ENCODE measurements around the gene INTS1. TPM values are rescaled to one million over a fixed set of nuclear protein-coding genes. Genes with fewer than 3 reads are reported as not detected.

INTS1 gene
- total and polyA plus RNA-seq, 2 donors (not counting 1 experiment from before 2014, with no cell fraction given) = 128 to 160 TPM

- no peak overlapping the region for H3K27ac Mint-ChIP-seq
Observed at GRCh38 chr7:1475393-1475792, 28.8 kb downstream of the INTS1 start.

GRCh38 chr7:1474736-1475135, 29.5 kb downstream of the INTS1 start:
- Histone ChIP-seq H3K36me3 (replicated peaks in 1 of 2; ENCODE audit: control extremely low read depth in 1 of 2, control insufficient read depth in 1 of 2, extremely low read depth in 1 of 2, insufficient read depth in 2 of 2, low read length in 1 of 2) (peaks cover 0 to 50% of the 10 kb centered on the region in 2 experiments), H3K79me2 (ENCODE audit: control insufficient read depth, insufficient read depth, low read length) (peaks cover 6% of the 10 kb centered on the region), H4K20me1 (ENCODE audit: control insufficient read depth, insufficient read depth, low read length, poor library complexity, severe bottlenecking) (peaks cover 7% of the 10 kb centered on the region), H3K9me3 (ENCODE audit: control extremely low read depth in 1 of 3, control insufficient read depth in 2 of 3, insufficient read depth in 1 of 3, low read length in 2 of 3) (no peaks in the 10 kb centered on the region), H3K4me3 (ENCODE audit: control extremely low read depth in 1 of 5, extremely low read depth in 1 of 5, insufficient read depth in 1 of 5, low read depth in 2 of 5, low read length in 4 of 5) (no peak overlapping the region), H3K27ac (ENCODE audit: low read length in 2 of 2) (no peak overlapping the region), H3K4me2 (replicated peaks; ENCODE audit: low read depth, low read length, poor library complexity, severe bottlenecking) (no peak overlapping the region), H2AFZ (ENCODE audit: insufficient read depth, low read depth, low read length, poor library complexity, severe bottlenecking) (no peak overlapping the region), H3K27me3 (replicated peaks in 1 of 4; ENCODE audit: control extremely low read depth in 1 of 4, control insufficient read depth in 3 of 4, insufficient read depth in 4 of 4, low read length in 3 of 4) (no peaks in the 10 kb centered on the region), H3K9ac (ENCODE audit: low read length) (no peak overlapping the region), H3K4me1 (ENCODE audit: control insufficient read depth in 2 of 2, insufficient read depth in 2 of 2, low read length in 2 of 2) (no peaks in the 10 kb centered on the region)
- Mint-ChIP-seq H3K9me3 (ENCODE audit: insufficient read depth) (no peaks in the 10 kb centered on the region), H3K27ac (no peak overlapping the region), H3K27me3 (no peaks in the 10 kb centered on the region), H3K4me3 (no peak overlapping the region), H3K4me1 (no peaks in the 10 kb centered on the region)
- no peak for TF ChIP-seq CTCF (IDR thresholded peaks at IDR 0.05)
- no peak for TF ChIP-seq EZH2 (IDR thresholded peaks at IDR 0.05; ENCODE audit: borderline replicate concordance, insufficient read depth, low read depth, low read length, poor library complexity, severe bottlenecking)
- intact Hi-C loops (cut with micrococcal nuclease) = loop anchor here (1.0 kb wide), 1 partner anchor 42 kb away; no protein-coding TSS in a partner anchor
- CTCF ChIA-PET = interaction anchor here (1.0 to 1.6 kb wide), 6 partner anchors 9 to 118 kb away, joined by 3 to 6 read pairs (median 4); no protein-coding TSS in a partner anchor
- no peak for DNase-seq
- 96% methylated on average over 24 of the region's 24 CpGs for WGBS (ENCODE audit: insufficient coverage)
- no peak for ATAC-seq (ENCODE audit: low read depth)
- POLR2A ChIA-PET = no interaction called here

More at GRCh38 chr7:1475393-1475792, 28.8 kb downstream of the INTS1 start:
- ChIA-PET CTCF (interaction anchor here (1.5 kb wide), 1 partner anchor 15 kb away, joined by 5 read pairs; no protein-coding TSS in a partner anchor), POLR2A (no interaction called here)
- Histone ChIP-seq H3K4me1 (ENCODE audit: control insufficient read depth in 2 of 2, insufficient read depth in 2 of 2, low read length in 2 of 2) (no peaks in the 10 kb centered on the region), H2AFZ (ENCODE audit: insufficient read depth, low read depth, low read length, poor library complexity, severe bottlenecking) (no peak overlapping the region), H3K9ac (ENCODE audit: low read length) (no peak overlapping the region), H3K4me3 (ENCODE audit: control extremely low read depth in 1 of 5, extremely low read depth in 1 of 5, insufficient read depth in 1 of 5, low read depth in 2 of 5, low read length in 4 of 5) (no peak overlapping the region), H3K9me3 (ENCODE audit: control extremely low read depth in 1 of 3, control insufficient read depth in 2 of 3, insufficient read depth in 1 of 3, low read length in 2 of 3) (no peaks in the 10 kb centered on the region), H4K20me1 (ENCODE audit: control insufficient read depth, insufficient read depth, low read length, poor library complexity, severe bottlenecking) (peaks cover 7% of the 10 kb centered on the region), H3K36me3 (replicated peaks in 1 of 2; ENCODE audit: control extremely low read depth in 1 of 2, control insufficient read depth in 1 of 2, extremely low read depth in 1 of 2, insufficient read depth in 2 of 2, low read length in 1 of 2) (peaks cover 0 to 53% of the 10 kb centered on the region in 2 experiments), H3K27me3 (replicated peaks in 1 of 4; ENCODE audit: control extremely low read depth in 1 of 4, control insufficient read depth in 3 of 4, insufficient read depth in 4 of 4, low read length in 3 of 4) (no peaks in the 10 kb centered on the region), H3K79me2 (ENCODE audit: control insufficient read depth, insufficient read depth, low read length) (peaks cover 6% of the 10 kb centered on the region), H3K27ac (ENCODE audit: low read length in 2 of 2) (no peak overlapping the region), H3K4me2 (replicated peaks; ENCODE audit: low read depth, low read length, poor library complexity, severe bottlenecking) (no peak overlapping the region)
- intact Hi-C loops (cut with micrococcal nuclease) = no loop called here
- H3K4me1 Mint-ChIP-seq = no peaks in the 10 kb centered on the region
- no peak overlapping the region for H3K4me3 Mint-ChIP-seq
- no peaks in the 10 kb centered on the region for H3K9me3 Mint-ChIP-seq (ENCODE audit: insufficient read depth)
- TF ChIP-seq CTCF (IDR thresholded peaks at IDR 0.05) = no peak
- no peak for TF ChIP-seq EZH2 (IDR thresholded peaks at IDR 0.05; ENCODE audit: borderline replicate concordance, insufficient read depth, low read depth, low read length, poor library complexity, severe bottlenecking)
- no peak for ATAC-seq (ENCODE audit: low read depth)
- 96% methylated on average over 17 of the region's 17 CpGs for WGBS (ENCODE audit: insufficient coverage)
- H3K27me3 Mint-ChIP-seq = no peaks in the 10 kb centered on the region
- DNase-seq = no peak

Data from B cell (primary cell).